ACC112 (cell line): ENCODE results near the gene GPRC6A.
A peak's percentile ranks its signal among the peaks of the same experiment; 100 is the strongest.

ENCODE experiments used
- H2AFZ ChIP-seq: fragments of 200-600 bp; sonication (generic); one replicate; pipeline ENCODE4 v1.6.0; 2017; ENCODE audit warnings: antibody characterized with exemption, low read length; ENCODE audit not compliant: unreplicated experiment
- H3K27ac ChIP-seq: fragments of 200-600 bp; sonication (generic); 2 replicates; pipeline ENCODE4 v1.5.1; 2014; ENCODE audit warnings: low read depth, mild to moderate bottlenecking, antibody characterized with exemption, low read length, moderate library complexity
- H3K27me3 ChIP-seq: fragments of 200-600 bp; sonication (generic); 2 replicates; pipeline ENCODE4 v1.6.1; 2014; ENCODE audit warnings: mild to moderate bottlenecking, antibody characterized with exemption, low read length, moderate library complexity, mixed read lengths; ENCODE audit not compliant: insufficient read depth
- H3K36me3 ChIP-seq: fragments of 200-600 bp; sonication (generic); 2 replicates; pipeline ENCODE4 v1.6.1; 2016; ENCODE audit warnings: mild to moderate bottlenecking, antibody characterized with exemption, low read length, moderate library complexity, mixed read lengths; ENCODE audit not compliant: insufficient read depth
- H3K4me1 ChIP-seq: fragments of 200-600 bp; sonication (generic); one replicate; pipeline ENCODE4 v1.6.1; 2016; ENCODE audit warnings: low read length, mixed read lengths; ENCODE audit not compliant: insufficient read depth, unreplicated experiment, control insufficient read depth
- H3K4me3 ChIP-seq: fragments of 200-600 bp; sonication (generic); 2 replicates; pipeline ENCODE4 v1.5.1; 2014; ENCODE audit warnings: mild to moderate bottlenecking, low read depth, low read length
- H3K79me2 ChIP-seq: fragments of 200-600 bp; sonication (generic); one replicate; pipeline ENCODE4 v1.6.0; 2016; ENCODE audit warnings: low read length; ENCODE audit not compliant: control insufficient read depth, unreplicated experiment, insufficient read depth

Gene GPRC6A, protein sequence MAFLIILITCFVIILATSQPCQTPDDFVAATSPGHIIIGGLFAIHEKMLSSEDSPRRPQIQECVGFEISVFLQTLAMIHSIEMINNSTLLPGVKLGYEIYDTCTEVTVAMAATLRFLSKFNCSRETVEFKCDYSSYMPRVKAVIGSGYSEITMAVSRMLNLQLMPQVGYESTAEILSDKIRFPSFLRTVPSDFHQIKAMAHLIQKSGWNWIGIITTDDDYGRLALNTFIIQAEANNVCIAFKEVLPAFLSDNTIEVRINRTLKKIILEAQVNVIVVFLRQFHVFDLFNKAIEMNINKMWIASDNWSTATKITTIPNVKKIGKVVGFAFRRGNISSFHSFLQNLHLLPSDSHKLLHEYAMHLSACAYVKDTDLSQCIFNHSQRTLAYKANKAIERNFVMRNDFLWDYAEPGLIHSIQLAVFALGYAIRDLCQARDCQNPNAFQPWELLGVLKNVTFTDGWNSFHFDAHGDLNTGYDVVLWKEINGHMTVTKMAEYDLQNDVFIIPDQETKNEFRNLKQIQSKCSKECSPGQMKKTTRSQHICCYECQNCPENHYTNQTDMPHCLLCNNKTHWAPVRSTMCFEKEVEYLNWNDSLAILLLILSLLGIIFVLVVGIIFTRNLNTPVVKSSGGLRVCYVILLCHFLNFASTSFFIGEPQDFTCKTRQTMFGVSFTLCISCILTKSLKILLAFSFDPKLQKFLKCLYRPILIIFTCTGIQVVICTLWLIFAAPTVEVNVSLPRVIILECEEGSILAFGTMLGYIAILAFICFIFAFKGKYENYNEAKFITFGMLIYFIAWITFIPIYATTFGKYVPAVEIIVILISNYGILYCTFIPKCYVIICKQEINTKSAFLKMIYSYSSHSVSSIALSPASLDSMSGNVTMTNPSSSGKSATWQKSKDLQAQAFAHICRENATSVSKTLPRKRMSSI

DNA sequence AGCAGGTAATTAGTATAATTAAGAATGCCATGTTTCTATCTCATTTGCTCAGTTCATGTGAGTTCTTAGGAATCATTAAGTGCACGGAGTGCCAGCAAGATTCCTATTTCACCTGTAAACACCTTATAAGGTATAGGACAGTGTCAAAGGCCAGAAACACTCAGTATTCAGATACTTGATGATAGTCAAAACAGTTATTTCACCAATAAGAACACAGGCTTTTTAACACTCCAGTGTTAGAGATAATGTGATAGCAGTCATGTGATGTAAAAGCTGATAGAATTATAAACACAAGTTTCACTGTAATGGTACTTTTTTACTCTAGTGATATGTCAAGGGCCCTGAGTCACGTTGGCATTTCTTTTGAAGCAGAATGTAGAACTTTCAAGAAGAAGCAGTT, at the start of gene GPRC6A:
Gene GPRC6A, minus strand, starts transcription at position 101 of the 400 bp plus-strand sequence. Its CDS starts 70 bp downstream, at position 31.
- peaks cover 6% of the 10 kb centered on the region; the same call in 1 of the 2 replicates for H3K27me3 ChIP-seq
- H3K4me3 ChIP-seq, result no peak within 1 kb of the TSS
- no peaks in the 10 kb centered on the region for H3K36me3 ChIP-seq
- H3K79me2 ChIP-seq, result no peaks in the 10 kb centered on the region
- no peaks in the 10 kb centered on the region for H3K4me1 ChIP-seq
- no peak within 1 kb of the TSS for H3K27ac ChIP-seq
- H2AFZ ChIP-seq, result no peak within 1 kb of the TSS

DNA sequence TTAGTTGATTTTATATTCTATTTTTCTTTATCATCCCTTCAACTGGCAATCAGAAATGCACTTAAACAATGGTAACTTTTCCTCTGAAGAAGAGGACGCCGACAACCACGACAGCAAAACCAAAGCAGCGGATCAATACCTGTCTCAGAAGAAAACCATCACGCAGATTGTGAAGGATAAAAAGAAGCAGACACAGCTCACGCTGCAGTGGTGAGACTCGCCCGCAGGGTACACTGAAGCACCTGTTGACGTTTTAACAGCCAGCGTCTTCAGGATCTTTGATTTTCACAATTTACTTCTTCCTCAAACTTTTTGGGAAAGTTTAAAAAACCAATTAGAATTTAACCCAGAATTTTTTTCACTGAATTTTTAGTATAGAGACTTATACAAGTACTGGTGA, 48.9 kb upstream of the GPRC6A start:
- H3K4me1 ChIP-seq, result no peaks in the 10 kb centered on the region
- H3K4me3 ChIP-seq, result no peak overlapping the region
- no peak overlapping the region for H3K27ac ChIP-seq
- H2AFZ ChIP-seq, result no peak overlapping the region
- no peaks in the 10 kb centered on the region for H3K36me3 ChIP-seq
- no peaks in the 10 kb centered on the region for H3K79me2 ChIP-seq
- peaks cover 77% of the 10 kb centered on the region for H3K27me3 ChIP-seq

DNA sequence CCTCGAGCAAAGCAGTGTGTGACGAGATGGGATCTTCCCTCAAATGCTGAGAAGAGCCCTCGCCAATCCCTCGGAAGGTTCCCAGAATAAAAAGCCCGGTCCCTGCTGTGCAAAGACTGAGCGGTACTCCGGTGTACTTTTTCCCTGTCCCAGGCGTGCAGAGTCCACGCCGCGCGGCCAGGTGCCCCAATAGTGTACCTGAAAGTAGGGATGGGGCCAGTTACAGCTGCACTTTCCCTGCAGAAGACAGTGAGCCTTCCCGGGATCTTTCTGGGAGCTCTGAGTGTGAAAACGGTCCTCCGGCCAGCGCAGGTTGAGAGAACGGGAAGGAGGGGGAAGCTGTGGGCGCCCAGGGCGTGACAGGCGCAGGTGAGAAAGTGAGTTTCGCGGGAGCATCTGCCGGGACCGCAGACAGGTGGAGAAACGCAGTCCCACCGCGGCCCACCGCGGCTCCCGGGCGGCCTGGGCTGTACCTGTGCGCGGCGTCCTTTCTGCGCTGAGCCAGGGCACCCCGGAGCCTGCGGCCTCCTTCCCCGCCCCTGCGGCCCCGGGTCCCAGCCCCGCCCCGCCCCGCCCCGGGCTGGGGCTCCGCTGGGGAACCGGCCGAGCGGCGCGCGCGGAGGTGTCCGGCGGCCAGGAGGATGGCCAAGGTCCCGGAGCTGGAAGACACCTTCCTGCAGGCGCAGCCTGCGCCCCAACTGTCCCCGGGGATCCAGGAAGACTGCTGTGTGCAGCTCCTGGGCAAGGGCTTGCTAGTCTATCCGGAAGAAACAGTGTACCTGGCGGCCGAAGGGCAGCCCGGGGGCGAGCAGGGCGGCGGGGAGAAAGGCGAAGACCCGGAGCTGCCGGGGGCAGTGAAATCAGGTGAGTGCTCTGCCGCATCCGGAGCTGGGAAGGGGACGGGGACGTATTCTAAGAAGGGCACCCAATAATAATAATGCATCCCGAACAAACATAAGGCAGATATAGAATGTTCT, 48.0 kb upstream of the GPRC6A start, which contains the start of gene RFX6:
Gene RFX6, plus strand, starts transcription at position 608 of the 977 bp plus-strand sequence. Its CDS starts 34 bp downstream, at position 642.
- Histone ChIP-seq H3K4me1 (no peaks in the 10 kb centered on the region), H3K36me3 (no peaks in the 10 kb centered on the region), H3K27me3 (peaks cover 83% of the 10 kb centered on the region), H3K79me2 (no peaks in the 10 kb centered on the region), H3K27ac (no peak within 1 kb of the TSS), H3K4me3 (peak within 1 kb of the TSS; percentile 24), H2AFZ (no peak within 1 kb of the TSS)

DNA sequence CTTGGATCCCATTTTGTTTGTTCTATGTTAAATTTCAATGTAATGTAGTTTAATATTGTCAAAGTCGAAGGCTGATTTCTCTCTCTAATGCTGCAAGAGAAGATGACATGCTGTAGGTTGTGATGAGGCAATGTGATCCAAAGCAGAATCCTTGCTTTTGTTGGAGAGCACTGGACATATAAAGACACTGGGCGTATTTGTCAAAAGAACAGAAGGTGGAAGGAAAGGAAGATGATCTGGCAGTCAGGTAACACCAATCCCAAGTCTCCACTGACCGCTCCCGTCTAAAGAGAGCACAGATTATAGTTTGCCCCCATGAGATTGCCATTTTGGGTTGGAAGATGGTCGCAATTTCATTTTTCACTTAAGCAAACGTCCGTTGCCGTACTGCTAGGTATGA, 47.2 kb upstream of the GPRC6A start:
- peaks cover 89% of the 10 kb centered on the region for H3K27me3 ChIP-seq
- no peak overlapping the region for H2AFZ ChIP-seq
- H3K4me3 ChIP-seq, result peak overlapping the region; percentile 24
- H3K27ac ChIP-seq, result no peak overlapping the region
- H3K4me1 ChIP-seq, result no peaks in the 10 kb centered on the region
- no peaks in the 10 kb centered on the region for H3K79me2 ChIP-seq
- no peaks in the 10 kb centered on the region for H3K36me3 ChIP-seq

DNA sequence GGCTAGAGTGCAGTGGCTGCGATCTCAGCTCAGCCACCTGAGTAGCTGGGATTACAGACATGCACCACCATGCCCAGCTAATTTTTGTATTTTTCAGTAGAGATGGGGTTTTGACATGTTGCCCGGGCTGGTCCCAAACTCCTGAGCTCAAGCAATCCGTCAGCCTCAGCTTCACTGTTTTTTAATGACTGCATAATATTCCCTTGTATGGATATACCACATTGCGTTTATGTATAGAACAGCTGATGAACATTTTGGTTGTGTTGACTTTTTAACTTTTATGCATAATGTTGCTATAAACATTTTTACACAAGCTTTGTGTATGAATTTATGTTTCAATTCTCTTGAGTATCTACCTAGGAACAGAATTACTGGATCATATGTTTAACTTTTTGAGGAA, 43.9 kb upstream of the GPRC6A start:
- Histone ChIP-seq H2AFZ (no peak overlapping the region), H3K36me3 (no peaks in the 10 kb centered on the region), H3K79me2 (no peaks in the 10 kb centered on the region), H3K27ac (no peak overlapping the region), H3K4me1 (no peaks in the 10 kb centered on the region), H3K27me3 (peaks cover 81% of the 10 kb centered on the region), H3K4me3 (no peak overlapping the region)

DNA sequence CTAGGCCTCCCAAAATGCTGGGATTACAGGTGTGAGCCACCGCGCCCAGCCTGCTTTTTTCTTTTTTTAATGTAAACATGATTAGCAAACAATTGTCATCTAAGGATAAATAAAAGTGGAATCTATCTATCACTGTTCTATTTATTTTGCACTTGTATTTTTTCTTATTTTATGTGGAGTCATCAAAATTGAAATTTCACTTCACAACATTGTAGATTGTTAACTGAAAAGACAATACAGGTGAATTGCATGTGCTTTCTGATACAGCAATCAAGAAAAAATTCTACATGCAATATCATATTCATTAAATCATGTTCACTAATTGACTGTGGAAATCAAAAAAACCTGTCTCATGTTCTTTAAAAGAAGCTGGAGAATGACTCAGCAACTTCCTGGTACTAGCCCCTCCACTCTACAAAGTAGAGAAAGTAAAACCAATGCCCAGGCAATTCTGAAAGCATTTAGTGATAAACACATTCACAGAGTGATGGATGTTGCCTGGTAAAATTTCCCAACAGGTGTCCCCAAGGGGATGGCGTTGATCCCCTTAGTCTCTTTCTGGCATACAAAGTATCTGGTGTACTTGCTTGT, 37.5 kb upstream of the GPRC6A start:
- Histone ChIP-seq H3K36me3 (no peaks in the 10 kb centered on the region), H3K79me2 (no peaks in the 10 kb centered on the region), H2AFZ (no peak overlapping the region), H3K4me1 (peaks cover 2% of the 10 kb centered on the region), H3K4me3 (no peak overlapping the region), H3K27ac (no peak overlapping the region), H3K27me3 (peaks cover 20% of the 10 kb centered on the region)

DNA sequence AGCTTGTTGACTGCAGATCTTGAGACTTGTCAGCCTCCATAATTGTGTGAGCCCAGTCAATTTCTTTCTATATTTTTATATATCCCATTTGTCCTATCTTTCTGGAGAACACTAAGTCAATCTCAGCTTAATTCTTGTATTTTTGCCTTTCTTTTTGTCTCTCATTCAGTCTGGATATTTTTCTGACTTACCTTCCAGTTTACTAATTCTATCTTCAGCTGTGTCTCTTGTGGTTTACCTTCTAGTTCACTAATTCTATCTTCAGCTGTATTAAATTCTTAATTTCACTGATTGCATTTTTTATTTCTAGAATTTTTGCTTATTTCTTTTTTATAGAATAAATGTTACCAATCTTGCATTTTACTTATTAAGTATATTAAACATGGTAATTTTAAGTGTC, 30.4 kb upstream of the GPRC6A start:
- Histone ChIP-seq H3K79me2 (no peaks in the 10 kb centered on the region), H3K36me3 (no peaks in the 10 kb centered on the region), H3K27ac (no peak overlapping the region), H3K27me3 (0 out of 2 replicates have a peak, but pooled peaks cover 2% of the 10 kb centered on the region), H3K4me1 (no peaks in the 10 kb centered on the region), H3K4me3 (no peak overlapping the region), H2AFZ (no peak overlapping the region)

DNA sequence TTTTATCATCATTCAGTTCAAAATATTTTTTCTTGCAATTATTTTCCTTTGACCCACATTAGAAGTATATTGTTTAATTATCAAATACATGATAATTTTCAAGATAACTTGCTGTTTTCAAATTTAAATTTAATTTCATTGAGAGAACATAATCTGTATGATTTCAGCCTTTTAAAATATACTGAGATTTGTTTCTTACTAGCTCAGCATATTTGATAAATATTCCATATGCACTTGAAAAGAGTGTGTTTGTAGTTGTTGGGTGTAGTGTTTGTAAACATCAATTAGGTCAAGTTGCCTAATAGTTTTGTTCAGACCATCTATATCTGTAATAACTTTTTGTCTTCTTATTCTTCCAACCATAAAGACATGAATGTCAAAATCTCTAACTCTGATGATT, 29.2 kb upstream of the GPRC6A start:
- no peaks in the 10 kb centered on the region for H3K36me3 ChIP-seq
- no peak overlapping the region for H3K27ac ChIP-seq

DNA sequence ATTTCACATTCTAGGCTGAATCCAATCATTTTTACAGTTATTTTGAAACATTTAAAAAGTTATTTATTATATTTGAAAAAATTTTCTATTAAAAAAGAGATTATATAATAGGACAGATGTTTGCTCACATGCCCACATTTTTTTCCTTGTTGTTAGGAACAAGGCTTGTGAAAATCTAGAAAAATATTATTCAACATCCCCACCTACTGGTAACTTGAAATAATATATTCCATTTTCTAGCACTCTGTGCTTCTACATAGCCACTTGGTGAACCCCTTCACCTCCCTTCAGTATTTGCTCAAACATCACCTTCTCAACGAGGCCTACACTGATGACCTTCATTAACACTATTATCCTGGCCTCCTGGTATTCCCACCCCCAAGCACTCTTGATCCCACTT, 18.3 kb upstream of the GPRC6A start:
- Histone ChIP-seq H3K27ac (no peak overlapping the region), H3K4me3 (no peak overlapping the region), H2AFZ (no peak overlapping the region), H3K79me2 (no peaks in the 10 kb centered on the region), H3K27me3 (peaks cover 13% of the 10 kb centered on the region), H3K4me1 (no peaks in the 10 kb centered on the region), H3K36me3 (no peaks in the 10 kb centered on the region)

More for the DNA sequence above, 29.2 kb upstream of the GPRC6A start:
- Histone ChIP-seq H3K4me3 (no peak overlapping the region), H2AFZ (no peak overlapping the region), H3K4me1 (no peaks in the 10 kb centered on the region), H3K27me3 (0 out of 2 replicates have a peak, but pooled peaks cover 7% of the 10 kb centered on the region), H3K79me2 (no peaks in the 10 kb centered on the region)
